ENCODE data around the gene CPNE5.

CPNE5 gene

DNA sequence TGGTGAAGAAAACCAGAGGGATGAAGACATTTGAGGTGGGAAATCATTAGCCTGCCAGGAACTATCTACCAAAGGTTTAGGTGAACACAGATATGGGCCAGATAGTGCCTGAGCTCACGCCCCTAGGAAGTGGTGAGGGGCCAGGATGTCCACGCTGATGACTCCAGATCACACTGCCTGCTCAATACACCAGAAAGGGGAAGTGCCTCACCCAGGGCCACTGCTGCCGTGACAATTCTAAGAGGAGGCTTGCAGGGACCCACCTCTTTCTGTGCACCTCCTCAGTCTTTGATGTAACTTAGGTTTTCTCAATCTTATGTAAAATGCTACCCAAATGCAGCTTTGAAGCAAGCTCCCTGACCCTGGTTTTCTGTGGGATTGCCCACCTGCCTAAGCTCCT, 147.0 kb downstream of the CPNE5 start:
- no peak overlapping the region for H3K9ac ChIP-seq (ENCODE audit: low read depth, low read length)
- H3K36me3 ChIP-seq (ENCODE audit: insufficient read depth, low read length), result no peaks in the 10 kb centered on the region; the same call in 1 of the 2 replicates
- H3K27me3 ChIP-seq (ENCODE audit: insufficient read depth, low read length), result no peaks in the 10 kb centered on the region
- no peak overlapping the region for H3K4me3 ChIP-seq (ENCODE audit: low read length)
- no peaks in the 10 kb centered on the region for H3K4me1 ChIP-seq (ENCODE audit: insufficient read depth, low read length)
- WGBS, result 85% methylated on average over 3 of the region's 3 CpGs
- H3K9me3 ChIP-seq (ENCODE audit: insufficient read depth, low read depth, low read length), result no peaks in the 10 kb centered on the region
- H3K27ac ChIP-seq (ENCODE audit: low read depth, low read length), result no peak overlapping the region

DNA sequence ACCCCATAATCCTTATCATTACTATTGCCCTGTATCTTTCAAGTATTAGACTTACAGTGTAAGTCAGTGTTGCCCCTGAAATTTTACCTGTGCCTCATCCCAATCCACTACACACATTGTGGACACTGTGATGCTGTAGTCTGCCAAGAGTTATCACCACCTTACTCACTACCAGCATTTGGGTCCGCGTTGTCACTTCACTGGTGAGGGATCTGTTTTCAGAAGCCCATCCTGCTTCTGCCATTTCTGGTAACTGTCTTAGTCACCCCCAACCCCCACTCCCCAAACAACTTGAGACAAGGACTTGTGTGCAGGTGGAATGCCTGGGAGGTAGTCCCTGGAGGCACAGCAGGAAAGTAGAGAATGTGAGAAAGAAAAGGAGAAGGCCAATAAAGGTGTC, 147.6 kb downstream of the CPNE5 start:
- peaks cover 6% of the 10 kb centered on the region for H3K36me3 ChIP-seq (ENCODE audit: insufficient read depth, low read length)
- H3K27me3 ChIP-seq (ENCODE audit: insufficient read depth, low read length), result no peaks in the 10 kb centered on the region
- no peaks in the 10 kb centered on the region for H3K9me3 ChIP-seq (ENCODE audit: insufficient read depth, low read depth, low read length)
- 87% methylated on average over 2 of the region's 2 CpGs for WGBS
- H3K4me1 ChIP-seq (ENCODE audit: insufficient read depth, low read length), result no peaks in the 10 kb centered on the region
- no peak overlapping the region for H3K27ac ChIP-seq (ENCODE audit: low read depth, low read length)
- no peak overlapping the region for H3K4me3 ChIP-seq (ENCODE audit: low read length)
- H3K9ac ChIP-seq (ENCODE audit: low read depth, low read length), result no peak overlapping the region

DNA sequence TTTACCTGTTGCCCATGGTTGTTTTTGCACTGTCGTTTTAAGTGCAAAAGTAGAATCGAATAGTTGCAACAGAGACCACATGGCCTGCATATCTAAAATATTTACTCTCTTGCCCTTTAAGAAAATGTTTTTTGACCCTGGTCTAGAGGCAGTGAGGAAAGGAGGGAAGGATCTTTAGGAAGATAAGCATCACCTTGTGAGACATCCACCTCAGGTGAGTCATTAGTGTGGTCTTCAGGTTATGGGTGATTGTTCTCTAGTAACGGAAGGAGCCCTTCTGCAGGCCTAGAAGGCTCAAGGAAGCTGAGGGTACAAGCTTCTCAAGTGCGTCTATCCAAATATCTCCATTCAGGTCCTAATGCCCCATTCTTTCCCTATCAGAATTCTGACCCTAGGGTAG, 148.2 kb downstream of the CPNE5 start:
- H3K36me3 ChIP-seq (ENCODE audit: insufficient read depth, low read length), result peaks cover 12% of the 10 kb centered on the region
- no peak overlapping the region for H3K9ac ChIP-seq (ENCODE audit: low read depth, low read length)
- no peaks in the 10 kb centered on the region for H3K27me3 ChIP-seq (ENCODE audit: insufficient read depth, low read length)
- no peak overlapping the region for H3K4me3 ChIP-seq (ENCODE audit: low read length)
- 93% methylated on average over 4 of the region's 4 CpGs for WGBS
- H3K4me1 ChIP-seq (ENCODE audit: insufficient read depth, low read length), result no peaks in the 10 kb centered on the region
- no peaks in the 10 kb centered on the region for H3K9me3 ChIP-seq (ENCODE audit: insufficient read depth, low read depth, low read length)
- no peak overlapping the region for H3K27ac ChIP-seq (ENCODE audit: low read depth, low read length)
